HG03103 (cell line): ENCODE data around the gene ATP6V0D1.

Experiments
- ATAC-seq: cut with Tn5 transposase; IDR thresholded peaks from one replicate; pipeline ENCODE4 v1.9.1; 2021; ENCODE audit warnings: low read depth; ENCODE audit not compliant: unreplicated experiment

Gene ATP6V0D1

DNA sequence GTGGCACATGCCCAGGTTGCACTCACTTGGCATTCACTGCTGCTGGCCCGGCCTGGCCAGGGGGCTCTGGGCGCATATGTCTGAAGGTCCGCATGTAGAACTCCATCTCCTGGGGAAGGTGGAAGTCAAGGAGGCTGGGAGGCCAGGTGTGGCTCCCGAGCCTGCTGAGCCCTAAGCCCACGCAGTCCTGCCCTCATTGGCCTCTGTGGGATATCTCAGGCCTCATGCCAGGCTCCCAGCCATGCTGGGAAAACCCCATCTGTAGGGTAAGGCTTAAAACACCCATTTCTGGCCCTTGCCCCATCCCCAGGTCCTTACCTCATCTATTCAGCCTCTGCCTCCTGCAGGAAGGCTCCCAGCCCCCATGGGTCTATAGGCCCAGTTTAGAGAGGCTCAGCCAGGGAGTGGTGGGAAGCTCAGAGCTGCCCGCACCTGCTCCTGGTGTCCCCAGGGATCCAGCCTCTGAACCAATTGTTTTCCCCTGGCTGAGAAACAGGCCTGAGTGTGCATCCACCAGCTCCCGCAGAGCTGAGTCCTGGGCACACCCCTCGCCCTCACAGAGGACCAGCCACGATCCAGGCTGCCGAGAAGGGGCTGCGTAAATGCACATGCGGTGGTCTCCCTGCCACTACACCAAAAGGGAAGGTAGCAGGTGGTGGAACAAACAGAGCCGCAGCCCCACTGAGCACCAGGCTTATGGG, 85.3 kb downstream of the ATP6V0D1 start:
- no peak for ATAC-seq

DNA sequence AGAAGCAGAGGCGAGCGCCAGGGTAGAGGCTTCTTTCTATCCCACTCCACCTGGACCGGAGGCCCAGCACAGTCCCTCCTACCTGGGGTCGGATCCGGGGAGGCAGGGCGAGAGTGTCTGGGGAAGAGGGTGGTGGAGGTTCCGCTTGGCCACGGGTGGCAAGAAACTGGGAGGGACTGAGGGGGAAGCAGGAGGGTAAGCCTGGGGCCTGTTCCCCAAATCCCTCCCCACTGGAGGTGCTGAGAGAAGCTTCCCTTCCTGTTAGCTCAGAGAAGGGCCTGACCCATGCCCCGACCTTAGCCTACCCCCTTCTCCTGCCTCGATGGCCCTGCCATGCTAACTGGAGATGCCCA, 85.9 kb downstream of the ATP6V0D1 start:
- no peak for ATAC-seq

- ATAC-seq, result no peak
Measured at GRCh38 chr16:67394155-67395104, 86.5 kb downstream of the ATP6V0D1 start.

DNA sequence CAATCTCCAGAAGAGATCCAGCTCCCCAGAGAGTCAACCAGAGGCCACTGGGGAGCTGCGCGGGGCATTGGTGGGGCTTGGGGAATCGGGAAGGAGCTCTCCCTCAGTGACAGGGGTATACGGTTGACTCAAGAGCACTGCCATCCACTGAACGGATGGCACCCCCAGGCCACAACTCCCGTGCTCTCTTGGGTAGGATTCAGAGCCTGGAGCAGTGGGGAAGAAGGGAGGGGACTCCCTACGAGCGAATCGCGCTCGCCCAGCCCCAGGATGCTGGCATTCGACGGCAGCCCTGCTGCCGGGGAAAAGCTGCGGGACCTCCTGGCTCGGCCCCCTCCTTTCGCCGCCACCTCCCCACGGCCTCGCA, 87.2 kb downstream of the ATP6V0D1 start:
- no peak for ATAC-seq

- ATAC-seq, result no peak
Measured at GRCh38 chr16:67393111-67393787, 87.7 kb downstream of the ATP6V0D1 start, which contains the start of gene TPPP3. Gene TPPP3, minus strand, starts transcription at chr16:67393498. Its CDS starts 2,387 bp downstream, at chr16:67391111.

- ATAC-seq, result no peak
Measured at GRCh38 chr16:67392301-67393059, 88.5 kb downstream of the ATP6V0D1 start.

GRCh38 chr16:67391424-67392300, 89.3 kb downstream of the ATP6V0D1 start:
- no peak for ATAC-seq

GRCh38 chr16:67390816-67391423, 90.0 kb downstream of the ATP6V0D1 start:
- no peak for ATAC-seq

- ATAC-seq, result no peak
Measured at GRCh38 chr16:67389911-67390815, 90.8 kb downstream of the ATP6V0D1 start.

DNA sequence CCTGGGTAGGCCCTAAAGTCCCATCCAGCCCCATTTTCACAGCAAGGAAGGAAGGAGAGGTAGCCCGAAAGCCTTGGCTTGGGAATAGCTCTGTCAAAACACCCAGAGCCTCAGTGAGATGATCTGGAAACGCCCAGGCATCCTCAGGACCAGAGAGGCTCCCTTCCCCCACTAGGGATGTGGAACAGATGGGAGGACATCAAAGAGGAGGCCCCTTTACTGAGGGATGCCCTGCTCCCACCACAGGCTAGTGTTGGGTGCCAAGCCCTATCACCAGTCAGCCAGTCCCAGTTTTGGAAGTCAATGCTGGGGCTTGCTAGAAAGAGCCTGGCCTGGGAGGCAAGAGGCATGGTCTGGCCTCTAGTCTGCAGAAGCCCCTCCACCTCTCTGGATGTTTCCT, 92.4 kb downstream of the ATP6V0D1 start:
- ATAC-seq, result no peak

- ATAC-seq, result no peak
Measured at GRCh38 chr16:67388191-67388590, 92.8 kb downstream of the ATP6V0D1 start.
